ENCODE measurements around the gene SLC35E3. TPM values are rescaled to one million over a fixed set of nuclear protein-coding genes. Genes with fewer than 3 reads are reported as not detected.
A peak's percentile ranks its signal among the peaks of the same experiment; 100 is the strongest.

The SLC35E3 gene
- total and polyA plus RNA-seq, 10 donors: 4.8 to 16.1 (median 6.4) TPM

GRCh38 chr12:68827895-68828671, 82.1 kb downstream of the SLC35E3 start:
- Histone ChIP-seq H3K9me3 (no peaks in the 10 kb centered on the region), H3K4me1 (peaks cover 0 to 21% (median 5%) of the 10 kb centered on the region in 6 donors), H3K4me3 (no peak overlapping the region), H3K27ac (no peak overlapping the region), H3K36me3 (peaks cover 0 to 98% (median 90%) of the 10 kb centered on the region in 6 donors), H3K27me3 (replicated peaks in 1 of 7) (no peaks in the 10 kb centered on the region)
- intact Hi-C loops (cut with DNase I; ENCODE audit: low total_unique reads): no loop called here
- no peak for DNase-seq
- TF ChIP-seq CTCF (IDR thresholded peaks at IDR 0.05 in 8 of 11, conservative IDR thresholded peaks at IDR 0.05 in 3 of 11) (no peak), POLR2AphosphoS5 (IDR thresholded peaks at IDR 0.05) (no peak), POLR2A (IDR thresholded peaks at IDR 0.05) (no peak)
- 86 to 92% (median 90%) methylated on average over 5 of the region's 5 CpGs for WGBS, 5 donors

- DNase-seq: no peak
- Histone ChIP-seq H3K27me3 (replicated peaks in 1 of 7) (no peaks in the 10 kb centered on the region), H3K27ac (no peak overlapping the region), H3K36me3 (peaks cover 0 to 97% (median 88%) of the 10 kb centered on the region in 6 donors), H3K4me1 (peaks cover 0 to 17% (median 5%) of the 10 kb centered on the region in 6 donors), H3K4me3 (no peak overlapping the region), H3K9me3 (no peaks in the 10 kb centered on the region)
- no peak for TF ChIP-seq POLR2AphosphoS5 (IDR thresholded peaks at IDR 0.05)
- TF ChIP-seq POLR2A (IDR thresholded peaks at IDR 0.05): no peak
- TF ChIP-seq CTCF (IDR thresholded peaks at IDR 0.05 in 8 of 11, conservative IDR thresholded peaks at IDR 0.05 in 3 of 11): peak in 1 of 11 experiments; percentile 4
- intact Hi-C loops (cut with DNase I; ENCODE audit: low total_unique reads): no loop called here
- 80 to 92% (median 86%) methylated on average over 7 of the region's 7 CpGs for WGBS, 5 donors
These were observed 82.7 kb downstream of the SLC35E3 start for GRCh38 chr12:68828672-68829068.

Other genes with a start within 250 kb of the SLC35E3 start
- gene RAP1B, start 135.3 kb upstream of the SLC35E3 start, total RNA-seq: 100 to 1,000 TPM; 178 to 321 (median 249) TPM
- 100 to 1,000 TPM; 107 to 157 (median 132) TPM for gene RAP1B, start 135.3 kb upstream of the SLC35E3 start, polyA plus RNA-seq
- gene NUP107, start 59.2 kb upstream of the SLC35E3 start, total RNA-seq: 10 to 100 TPM; 41.1 to 61.4 (median 53.4) TPM
- gene NUP107, start 59.2 kb upstream of the SLC35E3 start, polyA plus RNA-seq: 10 to 100 TPM; 19.7 to 26.7 (median 20.3) TPM
- 100 to 1,000 TPM in 5 of 7 donors, 10 to 100 TPM in 2; 98.9 to 248 (median 125) TPM for gene MDM2, start 62.0 kb downstream of the SLC35E3 start, total RNA-seq
- gene MDM2, start 62.0 kb downstream of the SLC35E3 start, polyA plus RNA-seq: 10 to 100 TPM; 41.5 to 77.4 (median 52.7) TPM
- 100 to 1,000 TPM in 4 of 7 donors, 10 to 100 TPM in 3; 14.3 to 189 (median 127) TPM for gene CPM, start 187.0 kb downstream of the SLC35E3 start, total RNA-seq
- gene CPM, start 187.0 kb downstream of the SLC35E3 start, polyA plus RNA-seq: 10 to 100 TPM in 1 of 3 donors, 1 to 10 TPM in 2; 3.5 to 24.6 (median 7.5) TPM

All from spleen (tissue), 11 donors.